ENCODE measurements around the gene BLACAT1. TPM values are rescaled to one million over a fixed set of nuclear protein-coding genes. Genes with fewer than 3 reads are reported as not detected.
A peak's percentile ranks its signal among the peaks of the same experiment; 100 is the strongest.

Gene BLACAT1
- total RNA-seq, 1 donor from 2014 or later: 2.0 TPM

GRCh38 chr1:205466595-205467220, 10.9 kb upstream of the BLACAT1 start:
- H3K27me3 ChIP-seq (ENCODE audit: control insufficient read depth, insufficient read depth, low read length): peaks cover 17% of the 10 kb centered on the region

GRCh38 chr1:205465392-205465791, 9.5 kb upstream of the BLACAT1 start:
- no peak for DNase-seq (ENCODE audit: low read depth)
- Histone ChIP-seq H3K4me3 (ENCODE audit: low read depth, low read length) (no peak overlapping the region), H3K36me3 (ENCODE audit: control insufficient read depth, insufficient read depth, low read length) (no peaks in the 10 kb centered on the region), H3K27me3 (ENCODE audit: control insufficient read depth, insufficient read depth, low read length) (peaks cover 20% of the 10 kb centered on the region)
- TF ChIP-seq, protein P1, sequence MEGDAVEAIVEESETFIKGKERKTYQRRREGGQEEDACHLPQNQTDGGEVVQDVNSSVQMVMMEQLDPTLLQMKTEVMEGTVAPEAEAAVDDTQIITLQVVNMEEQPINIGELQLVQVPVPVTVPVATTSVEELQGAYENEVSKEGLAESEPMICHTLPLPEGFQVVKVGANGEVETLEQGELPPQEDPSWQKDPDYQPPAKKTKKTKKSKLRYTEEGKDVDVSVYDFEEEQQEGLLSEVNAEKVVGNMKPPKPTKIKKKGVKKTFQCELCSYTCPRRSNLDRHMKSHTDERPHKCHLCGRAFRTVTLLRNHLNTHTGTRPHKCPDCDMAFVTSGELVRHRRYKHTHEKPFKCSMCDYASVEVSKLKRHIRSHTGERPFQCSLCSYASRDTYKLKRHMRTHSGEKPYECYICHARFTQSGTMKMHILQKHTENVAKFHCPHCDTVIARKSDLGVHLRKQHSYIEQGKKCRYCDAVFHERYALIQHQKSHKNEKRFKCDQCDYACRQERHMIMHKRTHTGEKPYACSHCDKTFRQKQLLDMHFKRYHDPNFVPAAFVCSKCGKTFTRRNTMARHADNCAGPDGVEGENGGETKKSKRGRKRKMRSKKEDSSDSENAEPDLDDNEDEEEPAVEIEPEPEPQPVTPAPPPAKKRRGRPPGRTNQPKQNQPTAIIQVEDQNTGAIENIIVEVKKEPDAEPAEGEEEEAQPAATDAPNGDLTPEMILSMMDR (IDR thresholded peaks at IDR 0.05; ENCODE audit: insufficient read depth, low read length, poor library complexity, severe bottlenecking): no peak

More at GRCh38 chr1:205466595-205467220, 10.9 kb upstream of the BLACAT1 start:
- TF ChIP-seq, protein P1 (IDR thresholded peaks at IDR 0.05; ENCODE audit: insufficient read depth, low read length, poor library complexity, severe bottlenecking): no peak
- no peak for DNase-seq (ENCODE audit: low read depth)
- no peaks in the 10 kb centered on the region for H3K36me3 ChIP-seq (ENCODE audit: control insufficient read depth, insufficient read depth, low read length)
- H3K4me3 ChIP-seq (ENCODE audit: low read depth, low read length): no peak overlapping the region

DNA sequence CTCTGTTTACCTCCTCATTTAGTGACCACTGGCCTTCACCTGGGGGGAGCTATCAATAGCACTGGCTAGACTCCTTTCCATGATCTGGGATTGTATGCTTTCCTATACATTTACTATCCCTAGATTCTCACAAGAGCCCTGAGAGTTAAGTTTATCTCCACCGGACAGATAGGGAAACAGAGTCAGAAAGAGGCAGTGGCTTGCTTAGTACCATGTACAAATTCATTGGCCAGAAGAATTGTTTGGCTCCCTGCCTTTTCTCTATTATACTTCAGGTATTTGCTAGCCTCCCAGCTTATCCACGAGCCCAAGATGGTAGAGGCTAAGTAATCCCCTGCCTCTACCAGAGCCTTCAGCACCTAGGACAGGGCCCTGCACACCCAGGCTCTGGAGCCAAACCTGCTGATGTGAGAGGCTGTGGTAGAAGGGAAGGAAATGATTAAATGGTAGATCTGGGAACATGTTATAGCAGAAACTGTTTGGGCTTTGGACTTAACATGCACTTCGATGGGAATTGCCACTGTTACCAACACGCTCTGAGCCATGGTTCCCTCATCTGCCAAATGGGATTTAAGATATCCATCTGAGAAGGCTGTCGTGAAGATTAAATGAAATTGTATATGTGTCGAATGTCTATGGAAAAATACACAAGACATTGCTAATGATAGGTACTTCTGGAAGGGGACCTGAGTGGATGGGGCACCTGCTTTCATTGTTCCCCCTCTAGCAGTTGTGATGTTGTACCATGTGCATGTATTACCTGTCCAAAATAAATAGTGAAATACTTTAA, 3.1 kb upstream of the BLACAT1 start:
- H3K4me3 ChIP-seq (ENCODE audit: low read depth, low read length): no peak overlapping the region
- no peak for DNase-seq (ENCODE audit: low read depth)
- H3K36me3 ChIP-seq (ENCODE audit: control insufficient read depth, insufficient read depth, low read length): no peaks in the 10 kb centered on the region
- TF ChIP-seq, protein P1 (IDR thresholded peaks at IDR 0.05; ENCODE audit: insufficient read depth, low read length, poor library complexity, severe bottlenecking): no peak
- peaks cover 51% of the 10 kb centered on the region for H3K27me3 ChIP-seq (ENCODE audit: control insufficient read depth, insufficient read depth, low read length)

GRCh38 chr1:205456868-205457745, 1.3 kb upstream of the BLACAT1 start:
- no peaks in the 10 kb centered on the region for H3K36me3 ChIP-seq (ENCODE audit: control insufficient read depth, insufficient read depth, low read length)
- H3K4me3 ChIP-seq (ENCODE audit: low read depth, low read length): peak overlapping the region; percentile 13
- TF ChIP-seq, protein P1 (IDR thresholded peaks at IDR 0.05; ENCODE audit: insufficient read depth, low read length, poor library complexity, severe bottlenecking): no peak
- DNase-seq (ENCODE audit: low read depth): no peak
- peaks cover 61% of the 10 kb centered on the region for H3K27me3 ChIP-seq (ENCODE audit: control insufficient read depth, insufficient read depth, low read length)

GRCh38 chr1:205456383-205456867, 580 bp upstream of the BLACAT1 start:
- H3K27me3 ChIP-seq (ENCODE audit: control insufficient read depth, insufficient read depth, low read length): peaks cover 62% of the 10 kb centered on the region
- TF ChIP-seq, protein P1 (IDR thresholded peaks at IDR 0.05; ENCODE audit: insufficient read depth, low read length, poor library complexity, severe bottlenecking): no peak
- DNase-seq (ENCODE audit: low read depth): no peak
- peak overlapping the region; percentile 5 for H3K4me3 ChIP-seq (ENCODE audit: low read depth, low read length)
- no peaks in the 10 kb centered on the region for H3K36me3 ChIP-seq (ENCODE audit: control insufficient read depth, insufficient read depth, low read length)
